GM12878 (cell line): Measurements from ENCODE around the gene TRPM1. TPM values are rescaled to one million over a fixed set of nuclear protein-coding genes. Genes with fewer than 3 reads are reported as not detected.

Source experiments
- ATAC-seq: fragments of 200-7000 bp; cut with Tn5 transposase; 3 replicates; pipeline ENCODE4 v1.9.1; 2020; ENCODE audit warnings: mild to moderate bottlenecking, moderate library complexity
- BruUV-seq: library from RNA; stranded (reverse); fragments of 400-500 nt; replicated peaks from 2 replicates; lab custom pipeline; 2021; lab: Mats Ljungman, UMichigan
- CTCF ChIA-PET: fragments of 300-600 bp; sonication (Branson Sonifier 250); formaldehyde crosslinking; extraction: SDS; loops from one replicate; lab custom pipeline; 2021; ENCODE audit warnings: inconsistent platforms; lab: Yijun Ruan, JAX
- POLR2A ChIA-PET: fragments of 350-600 bp; formaldehyde crosslinking; extraction: SDS; loops from one replicate; lab custom pipeline; 2021; ENCODE audit warnings: inconsistent platforms; lab: Charles Lee
- RAD21 ChIA-PET: fragments of 300-600 bp; sonication (Branson Sonifier 250); formaldehyde crosslinking; loops from one replicate; lab custom pipeline; 2023; ENCODE audit warnings: antibody characterized with exemption; ENCODE audit not compliant: unreplicated experiment; lab: Charles Lee
- SMC1A ChIA-PET: fragments of 300-600 bp; sonication (Branson Sonifier 250); formaldehyde crosslinking; loops from one replicate; lab custom pipeline; 2023; ENCODE audit not compliant: unreplicated experiment, uncharacterized antibody; lab: Charles Lee
- DNase-seq: peaks from one replicate; pipeline ENCODE4 v3.0.0-alpha.2; 2011; ENCODE audit warnings: low read depth, low spot score
- FAIRE-seq: peaks from 3 replicates; lab custom pipeline; 2011; peaks lifted over from hg19 to GRCh38; lab: Jason Lieb, UNC
- H2AFZ ChIP-seq: 2 replicates; pipeline ENCODE4 v1.6.0; 2011; ENCODE audit warnings: low read depth, low read length, control low read depth; ENCODE audit not compliant: control insufficient read depth
- H3K27ac ChIP-seq: 2 replicates; pipeline ENCODE4 v1.5.1; 2011; ENCODE audit warnings: control low read depth; ENCODE audit not compliant: control insufficient read depth, insufficient read depth
- H3K27me3 ChIP-seq, 2 experiments: replicated peaks in 1 of 2; 2 replicates each; pipeline versions ENCODE4 v1.6.0 to v1.6.1; 2011; ENCODE audit warnings: low read length in 1 of 2; ENCODE audit not compliant: control insufficient read depth in 2 of 2, insufficient read depth in 2 of 2
- H3K36me3 ChIP-seq, 2 experiments: 2 replicates each; pipeline ENCODE4 v1.5.1; 2011; ENCODE audit warnings: low read length in 1 of 2; ENCODE audit not compliant: control insufficient read depth in 2 of 2, insufficient read depth in 2 of 2
- H3K4me1 ChIP-seq: 2 replicates; pipeline ENCODE4 v1.6.1; 2011; ENCODE audit warnings: mild to moderate bottlenecking, low read length, moderate library complexity, mixed read lengths; ENCODE audit not compliant: control insufficient read depth, insufficient read depth
- H3K4me2 ChIP-seq: 2 replicates; pipeline ENCODE4 v1.6.0; 2011; ENCODE audit warnings: control low read depth; ENCODE audit not compliant: control insufficient read depth, insufficient read depth
- H3K4me3 ChIP-seq: fragments of 200-600 bp; sonication (generic); 2 replicates; pipeline ENCODE4 v1.5.1; 2016
- H3K79me2 ChIP-seq: 2 replicates; pipeline ENCODE4 v1.6.0; 2011; ENCODE audit warnings: low read length; ENCODE audit not compliant: control insufficient read depth, insufficient read depth
- H3K9ac ChIP-seq: 2 replicates; pipeline ENCODE4 v1.8.0; 2011; ENCODE audit warnings: low read length, control low read depth, mixed read lengths; ENCODE audit not compliant: control insufficient read depth, insufficient read depth
- H3K9me3 ChIP-seq: replicated peaks from 3 replicates; pipeline ENCODE4 v1.5.1; 2011; ENCODE audit warnings: mild to moderate bottlenecking, low read length; ENCODE audit not compliant: control insufficient read depth, insufficient read depth
- H4K20me1 ChIP-seq: 2 replicates; pipeline ENCODE4 v1.6.0; 2011; ENCODE audit not compliant: control insufficient read depth, insufficient read depth
- BCL11A ChIP-seq: IDR thresholded peaks from 2 replicates; pipeline ENCODE4 v1.6.1; 2011; ENCODE audit warnings: low read depth, low read length
- BHLHE40 ChIP-seq, 2 experiments: fragments of 450-650 bp in 1 of 2; IDR thresholded peaks; 2 replicates each; pipeline ENCODE4 v1.6.1; 2011 to 2017; ENCODE audit warnings: low read depth in 2 of 2, borderline replicate concordance in 1 of 2, improper control_type of control experiment in 1 of 2, low read length in 1 of 2, mild to moderate bottlenecking in 1 of 2
- BMI1 ChIP-seq: fragments of 450-650 bp; IDR thresholded peaks from 2 replicates; pipeline ENCODE4 v1.6.1; 2016; ENCODE audit warnings: mild to moderate bottlenecking, moderate library complexity, borderline replicate concordance
- CREM ChIP-seq: IDR thresholded peaks from 2 replicates; pipeline ENCODE4 v1.6.1; 2014; ENCODE audit warnings: antibody characterized with exemption, low read depth
- EP300 ChIP-seq, 2 experiments: fragments of 150-350 bp in 1 of 2; IDR thresholded peaks; 2 replicates each; pipeline ENCODE4 v1.6.1; 2011 to 2012; ENCODE audit warnings: low read depth in 2 of 2, low read length in 2 of 2, borderline replicate concordance in 1 of 2, improper control_type of control experiment in 1 of 2, inconsistent platforms in 1 of 2; ENCODE audit not compliant: control insufficient read depth in 1 of 2
- ETV6 ChIP-seq, 2 experiments: fragments of 450-650 bp in 1 of 2; IDR thresholded peaks in 1 of 2; conservative IDR thresholded peaks in 1 of 2; 2 replicates each; pipeline ENCODE4 v1.6.1; 2014; ENCODE audit warnings: antibody characterized with exemption in 1 of 2, borderline replicate concordance in 1 of 2, low read depth in 1 of 2, mild to moderate bottlenecking in 1 of 2, moderate library complexity in 1 of 2
- GABPA ChIP-seq: IDR thresholded peaks from 2 replicates; pipeline ENCODE4 v1.6.1; 2014; ENCODE audit warnings: antibody characterized with exemption, low read depth, mild to moderate bottlenecking, inconsistent platforms
- GATAD2B ChIP-seq: fragments of 450-650 bp; conservative IDR thresholded peaks from 2 replicates; pipeline ENCODE4 v1.6.1; 2017; ENCODE audit warnings: low read depth, mild to moderate bottlenecking, moderate library complexity
- JUNB ChIP-seq: IDR thresholded peaks from 2 replicates; pipeline ENCODE4 v1.6.1; 2016; ENCODE audit warnings: antibody characterized with exemption, mild to moderate bottlenecking
- NFIC ChIP-seq: IDR thresholded peaks from 2 replicates; pipeline ENCODE4 v1.6.1; 2012; ENCODE audit warnings: low read depth, mild to moderate bottlenecking, inconsistent platforms, low read length, moderate library complexity
- RUNX3 ChIP-seq: IDR thresholded peaks from 2 replicates; pipeline ENCODE4 v1.6.1; 2012; ENCODE audit warnings: low read length, inconsistent platforms
- WGBS: methylation state at CpG from one replicate; pipeline ENCODE4 v1.1.6; 2016; ENCODE audit warnings: low lambda C conversion rate; ENCODE audit not compliant: insufficient replicate concordance, insufficient coverage; ENCODE audit errors: missing lambda C conversion rate; 5-methylcytosine and 5-hydroxymethylcytosine counted together
- in situ Hi-C: fragments of 300-500 bp; cut with MboI; formaldehyde crosslinking; loops from 9 replicates; pipeline ENCODE4 v1.14.3; 2018; ENCODE audit warnings: mixed read lengths
- intact Hi-C: fragments of 100-400 bp; cut with micrococcal nuclease; formaldehyde crosslinking; loops from one replicate; pipeline ENCODE4 v1.14.2; 2022; ENCODE audit not compliant: unreplicated experiment
- polyA plus RNA-seq, 11 experiments: library from polyadenylated mRNA; depleted of rRNA in 4 of 11; unstranded in 6 of 11; stranded (reverse) in 5 of 11; fragments of >200 nt; fragmentation: Nextera tagmentation in 4 of 11; fragmentation: Illumina TruSeq in 1 of 11; extraction: Ambion mirVana in 4 of 11; extraction: Trizol in 1 of 11; gene quantifications; 1 replicate in 1 of 11; 2 replicates in 10 of 11; pipeline versions ENCODE4 v1.2.1 to v1.2.3, GENCODE V29; 2011 to 2016; ENCODE audit warnings: inconsistent platforms in 2 of 11, missing spikeins in 2 of 11, low read depth in 1 of 11
- total RNA-seq, 4 experiments: library from RNA; depleted of rRNA in 3 of 4; stranded (reverse); fragments of >200 nt in 3 of 4; fragmentation: Illumina TruSeq in 1 of 4; extraction: Trizol in 1 of 4; gene quantifications; 2 replicates each; pipeline versions ENCODE4 v1.2.1 to v1.2.3, GENCODE V29; 2013 to 2021

TRPM1 gene
- total and polyA plus RNA-seq, 10 of the 15 experiments (the other 5 are each of a cell fraction or from before 2014, with no cell fraction given), result 0.01 to 0.10 (median 0.05) TPM; not detected in 4

DNA sequence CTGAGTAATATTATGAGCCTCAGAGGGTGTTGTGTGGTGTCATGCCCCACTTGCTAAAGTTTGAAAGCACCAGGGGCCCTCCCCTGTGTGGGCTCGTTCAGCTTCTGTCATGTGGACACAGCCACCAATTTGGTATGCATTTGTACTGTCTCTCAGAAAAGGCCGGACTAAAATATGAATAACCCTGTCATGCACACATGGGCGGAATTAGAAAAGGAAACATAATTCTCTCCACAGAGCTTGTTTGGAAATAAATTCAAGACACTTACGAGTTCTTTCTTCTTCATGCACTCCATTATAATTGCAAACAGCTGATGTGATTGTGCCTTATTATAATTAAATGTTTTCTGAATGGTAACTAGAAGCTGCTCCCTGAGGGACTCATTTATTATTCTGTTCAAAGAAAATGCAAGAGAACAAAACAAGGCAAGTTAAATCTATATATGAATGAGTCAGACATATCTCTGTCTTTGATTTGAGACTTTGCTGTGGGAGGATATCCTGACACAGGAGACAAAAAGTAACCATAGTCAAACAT lies 39.1 kb downstream of the TRPM1 start:
- no peaks in the 10 kb centered on the region for H3K36me3 ChIP-seq
- CTCF ChIA-PET, result no interaction called here
- no peak overlapping the region for H3K27ac ChIP-seq
- no peak overlapping the region for H3K4me3 ChIP-seq
- no peaks in the 10 kb centered on the region for H3K4me1 ChIP-seq
- no peaks in the 10 kb centered on the region; a peak in 1 of 4 replicates for H3K27me3 ChIP-seq
- H4K20me1 ChIP-seq, result no peaks in the 10 kb centered on the region
- intact Hi-C loops, result no loop called here
- in situ Hi-C loops, result no loop called here
- TF ChIP-seq BHLHE40 (IDR thresholded peaks at IDR 0.05; ENCODE audit: borderline replicate concordance in 1 of 2, low read depth in 2 of 2, low read length in 1 of 2) (peak in 1 of 2 experiments; percentile 23; a peak in 1 of 4 replicates), EP300 (IDR thresholded peaks at IDR 0.05; ENCODE audit: borderline replicate concordance in 1 of 2, control insufficient read depth in 1 of 2, low read depth in 2 of 2, low read length in 2 of 2) (peak in 1 of 2 experiments; percentile 15; a peak in 1 of 4 replicates), BCL11A (no peak), RUNX3 (peak; percentile 30; the same call in 1 of the 2 replicates), JUNB (peak; percentile 41; the same call in 1 of the 2 replicates)
- no TSS peak for BruUV-seq
- no peak overlapping the region for H2AFZ ChIP-seq
- H3K4me2 ChIP-seq, result no peak overlapping the region
- RAD21 ChIA-PET, result no interaction called here
- H3K79me2 ChIP-seq, result no peaks in the 10 kb centered on the region
- POLR2A ChIA-PET, result no interaction called here
- H3K9me3 ChIP-seq, result no peaks in the 10 kb centered on the region
- 0% methylated on average over 4 of the region's 4 CpGs for WGBS
- SMC1A ChIA-PET, result interaction anchor here (0.6 kb wide), 1 partner anchor 426 kb away, joined by 3 read pairs; no protein-coding TSS in a partner anchor
- no peak for DNase-seq
- no peak for FAIRE-seq
- H3K9ac ChIP-seq, result no peak overlapping the region
- peak; percentile 84 for ATAC-seq

- no peak for ATAC-seq
- in situ Hi-C loops, result no loop called here
- H3K9ac ChIP-seq, result no peak overlapping the region
- TF ChIP-seq NFIC (no peak), ETV6 (conservative IDR thresholded peaks at IDR 0.05 in 1 of 2, IDR thresholded peaks at IDR 0.05 in 1 of 2; ENCODE audit: borderline replicate concordance in 1 of 2, low read depth in 1 of 2) (no peak), CREM (no peak), GATAD2B (no peak), BMI1 (no peak), GABPA (no peak)
- TF ChIP-seq, all 136 proteins: peak for 0
- Histone ChIP-seq H3K4me2 (no peak overlapping the region), H3K4me3 (no peak overlapping the region), H3K79me2 (no peaks in the 10 kb centered on the region), H3K36me3 (no peaks in the 10 kb centered on the region), H3K27ac (no peak overlapping the region), H3K9me3 (no peaks in the 10 kb centered on the region; the same call in 2 of the 3 replicates), H4K20me1 (no peaks in the 10 kb centered on the region), H3K27me3 (no peaks in the 10 kb centered on the region; a peak in 1 of 4 replicates), H3K4me1 (no peaks in the 10 kb centered on the region), H2AFZ (no peak overlapping the region)
- ChIA-PET RAD21 (no interaction called here), SMC1A (no interaction called here), CTCF (no interaction called here), POLR2A (interaction anchor here (0.6 kb wide), 1 partner anchor 55 kb away, joined by 5 read pairs; no protein-coding TSS in a partner anchor)
- FAIRE-seq (no peak), DNase-seq (no peak)
- intact Hi-C loops, result no loop called here
- WGBS, result 70% methylated on average over 15 of the region's 15 CpGs
- no TSS peak for BruUV-seq
Measured at GRCh38 chr15:31060429-31061140, 40.9 kb downstream of the TRPM1 start.
